Cardiac septum (tissue), 1 donor: Measurements from ENCODE around the gene BCO2. TPM values are rescaled to one million over a fixed set of nuclear protein-coding genes. Genes with fewer than 3 reads are reported as not detected.
A peak's percentile ranks its signal among the peaks of the same experiment; 100 is the strongest.

ENCODE experiments used
- DNase-seq: peaks from one replicate; pipeline ENCODE4 v3.0.0-alpha.2; 2020; ENCODE audit warnings: low spot score
- intact Hi-C: fragments of 100-400 bp; cut with DNase I; formaldehyde crosslinking; loops from one replicate; pipeline ENCODE4 v1.14.0; 2022
- total RNA-seq: library from RNA; stranded (reverse); fragmentation: NEBNext Ultra II Directional; extraction: Animal tissue kit (Norgen Biotek cat#: 25700); gene quantifications from one replicate; pipeline ENCODE4 v1.2.1, GENCODE V29; 2021
- donor health status: DM: no; HTN: no; CAD: no.

BCO2 gene
- total RNA-seq, 1 donor from 2014 or later: 67.8 TPM

DNA sequence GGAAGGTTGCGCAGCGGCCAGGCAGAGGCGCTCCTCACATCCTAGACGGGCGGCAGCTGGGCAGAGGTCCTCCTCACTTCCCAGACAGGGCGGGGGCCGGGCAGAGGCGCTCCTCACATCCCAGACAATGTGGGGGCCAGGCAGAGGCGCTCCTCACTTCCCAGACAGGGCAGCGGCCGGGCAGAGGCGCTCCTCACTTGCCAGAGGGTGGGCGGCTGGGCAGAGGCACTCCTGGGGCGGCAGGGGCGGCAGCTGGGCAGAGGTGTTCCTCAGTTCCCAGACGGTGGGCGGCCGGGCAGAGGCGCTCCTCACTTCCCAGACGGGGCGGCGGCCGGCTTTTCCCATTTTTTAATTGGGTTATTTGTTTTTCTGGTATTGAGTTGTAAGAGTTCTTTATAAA lies 30.8 kb downstream of the BCO2 start:
- DNase-seq: no peak
- intact Hi-C loops: no loop called here

DNA sequence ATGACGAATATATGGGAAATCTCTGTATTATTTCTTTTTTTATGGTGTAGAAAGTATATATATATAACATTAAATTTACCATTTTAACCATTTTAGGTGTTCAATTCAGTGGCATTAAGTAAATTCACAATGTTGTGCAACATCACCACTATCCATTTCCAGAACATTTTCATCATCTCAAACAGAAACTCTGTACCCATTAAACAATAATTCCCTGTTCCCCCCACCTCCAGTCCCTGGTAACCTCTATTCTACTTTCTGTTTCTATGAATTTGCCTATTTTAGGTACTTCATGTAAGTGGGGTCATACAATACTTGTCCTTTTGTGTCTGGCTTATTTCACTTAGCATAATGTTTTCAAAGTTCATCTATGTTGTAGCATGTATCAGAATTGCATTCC lies 35.6 kb downstream of the BCO2 start:
- intact Hi-C loops: no loop called here
- no peak for DNase-seq

DNA sequence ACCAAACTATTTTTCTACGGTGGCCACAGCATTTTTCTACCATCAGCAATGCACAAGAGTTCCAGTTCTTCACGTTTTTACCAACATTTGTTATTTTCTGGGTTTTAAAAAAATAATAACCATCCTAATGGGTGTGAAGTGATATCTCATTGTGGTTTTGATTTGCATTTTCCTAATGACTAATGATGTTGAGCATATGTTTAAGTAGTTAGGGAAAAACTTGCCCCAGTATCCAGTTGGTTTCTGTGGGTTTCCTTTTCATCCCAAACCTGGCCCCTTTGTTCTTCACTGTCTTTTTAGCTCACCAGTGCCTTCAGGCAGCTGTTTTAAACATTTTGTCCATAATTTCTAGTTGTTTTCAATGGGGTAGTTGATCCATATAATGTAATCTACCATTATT lies 36.2 kb downstream of the BCO2 start:
- intact Hi-C loops: no loop called here
- no peak for DNase-seq

DNA sequence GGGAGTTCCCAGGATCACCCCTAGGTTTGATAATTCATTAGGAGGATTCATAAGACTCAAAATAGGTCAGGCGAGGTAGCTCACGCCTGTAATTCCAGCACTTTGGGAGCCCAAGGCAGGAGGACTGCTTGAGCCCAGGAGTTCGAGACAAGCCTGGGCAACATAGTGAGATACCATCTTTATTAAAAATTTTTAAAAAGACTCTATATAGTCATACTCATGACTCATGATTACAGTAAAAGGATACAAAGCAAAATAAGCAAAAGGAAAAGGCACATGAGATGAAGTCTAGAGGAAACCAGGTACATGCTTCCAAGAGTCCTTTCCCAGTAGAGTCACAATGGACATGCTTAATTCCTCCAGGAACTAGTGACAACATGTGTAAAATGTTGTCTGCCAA lies 37.0 kb downstream of the BCO2 start:
- DNase-seq: no peak
- intact Hi-C loops: no loop called here

DNA sequence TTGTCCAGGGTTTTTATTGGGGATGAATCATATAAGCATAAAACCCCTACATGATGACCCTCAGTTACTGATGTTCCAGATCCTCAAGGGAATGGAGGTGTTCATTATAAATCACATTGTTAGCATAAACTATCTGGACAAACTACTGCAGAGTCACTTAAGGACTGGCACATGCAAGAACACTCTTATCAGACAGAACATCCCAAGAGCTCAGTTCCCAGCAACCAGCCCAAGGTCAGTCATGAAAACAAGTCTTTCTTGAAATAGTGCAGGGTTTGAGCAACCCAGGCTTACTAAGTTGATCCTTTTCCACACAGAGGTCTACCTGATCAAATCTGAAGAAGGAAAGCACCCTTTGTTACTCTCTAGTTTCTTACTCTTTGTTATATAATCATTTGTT lies 37.4 kb downstream of the BCO2 start:
- intact Hi-C loops: no loop called here
- no peak for DNase-seq

DNA sequence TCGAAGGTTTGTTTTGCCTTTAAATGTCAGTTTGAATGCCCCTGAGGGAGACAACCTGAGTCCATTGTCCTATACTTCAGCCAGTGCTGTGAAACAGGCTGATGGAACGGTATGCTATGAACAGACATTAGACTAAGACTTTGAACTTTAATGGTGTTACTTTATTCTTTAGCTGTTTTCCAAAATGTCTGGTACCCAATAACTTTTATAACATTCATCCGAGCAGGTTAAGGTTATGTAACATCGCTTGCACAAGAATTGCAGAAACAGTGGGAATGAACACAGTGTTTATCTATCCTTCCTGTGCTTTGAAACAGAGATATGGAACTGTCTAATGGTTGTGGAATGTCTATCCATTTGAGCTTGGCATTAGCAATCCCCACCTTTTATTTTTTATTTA lies 38.4 kb downstream of the BCO2 start:
- no peak for DNase-seq
- intact Hi-C loops: no loop called here

DNA sequence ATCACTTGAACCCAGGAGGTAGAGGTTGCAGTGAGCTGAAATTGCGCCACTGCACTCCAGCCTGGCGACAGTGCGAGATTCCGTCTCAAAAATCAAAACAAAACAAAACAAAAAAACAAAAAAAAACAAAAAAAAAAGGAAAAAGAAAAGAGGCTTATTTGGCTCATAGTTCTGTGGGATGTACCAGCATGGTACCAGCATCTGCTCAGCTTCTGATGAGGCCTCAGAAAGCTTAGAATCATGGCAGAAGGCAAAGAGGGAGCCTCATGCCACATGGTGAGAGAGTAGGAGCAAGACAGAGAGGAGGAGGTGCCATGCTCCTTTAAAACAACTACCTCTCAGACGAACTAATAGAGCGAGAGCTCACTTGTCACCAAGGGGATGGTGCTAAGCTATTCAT lies 40.3 kb downstream of the BCO2 start:
- intact Hi-C loops: no loop called here
- DNase-seq: no peak

DNA sequence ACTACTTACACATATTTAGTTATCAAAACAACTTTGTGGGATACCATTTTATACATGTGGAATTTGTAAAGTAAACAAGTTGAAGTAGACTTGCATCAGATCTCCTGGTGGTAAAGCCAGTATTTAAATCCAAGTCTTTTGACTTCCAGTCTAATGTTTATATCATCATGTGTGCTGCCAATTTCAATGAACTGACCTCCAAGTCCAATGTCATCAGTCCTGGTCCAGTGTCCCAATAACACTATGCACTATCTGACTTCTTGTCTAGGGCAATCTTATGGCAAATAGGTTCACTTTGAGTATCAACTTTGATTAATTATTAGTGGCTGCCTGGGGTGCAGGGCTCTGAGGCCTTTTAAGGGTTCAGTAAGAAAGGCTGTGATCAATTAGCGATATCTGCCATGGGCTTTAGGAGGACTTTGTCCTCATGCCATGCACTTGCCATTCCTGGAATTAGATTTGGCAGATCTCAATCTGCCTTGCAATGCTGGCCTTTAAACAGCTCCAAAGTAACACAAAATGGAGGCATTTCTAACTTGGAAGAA lies 41.3 kb downstream of the BCO2 start:
- no peak for DNase-seq
- intact Hi-C loops: no loop called here

DNA sequence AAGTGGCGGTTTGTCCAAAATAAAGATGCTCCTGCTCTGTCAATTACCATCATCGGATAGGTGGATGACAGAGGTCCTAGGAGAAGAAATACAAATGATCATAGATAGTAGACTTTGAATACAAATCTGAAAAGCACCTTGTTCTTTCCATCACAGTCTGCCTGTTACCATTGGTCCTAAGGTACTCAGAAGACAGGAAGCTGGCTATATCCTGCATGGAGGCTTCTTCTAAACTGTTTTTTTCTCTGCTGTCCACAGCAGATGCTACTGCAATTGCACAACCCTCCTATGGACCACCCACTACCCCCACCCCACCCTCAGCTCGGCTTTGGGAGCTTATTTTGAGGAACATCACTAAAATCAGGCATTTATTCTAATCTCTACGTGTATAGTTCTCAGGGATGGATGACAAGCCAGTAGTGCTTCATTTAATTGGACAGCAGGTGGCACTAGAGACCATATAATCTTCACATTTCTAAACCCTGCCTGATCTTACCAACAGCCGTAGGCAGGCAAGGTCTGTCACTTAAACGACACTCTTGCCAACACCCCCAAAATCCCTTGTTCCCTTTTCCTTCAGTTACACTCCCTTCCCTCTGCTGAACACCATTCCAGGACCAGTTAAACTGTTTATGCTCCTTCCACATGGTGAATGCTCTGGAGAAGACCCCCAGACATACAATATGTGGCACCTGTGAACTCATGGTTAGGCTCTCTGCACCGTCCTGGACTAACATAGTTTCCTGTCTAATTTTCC lies 44.3 kb downstream of the BCO2 start:
- no peak for DNase-seq
- intact Hi-C loops: loop anchor here (1.0 kb wide), 1 partner anchor 61 kb away; no protein-coding TSS in a partner anchor

DNA sequence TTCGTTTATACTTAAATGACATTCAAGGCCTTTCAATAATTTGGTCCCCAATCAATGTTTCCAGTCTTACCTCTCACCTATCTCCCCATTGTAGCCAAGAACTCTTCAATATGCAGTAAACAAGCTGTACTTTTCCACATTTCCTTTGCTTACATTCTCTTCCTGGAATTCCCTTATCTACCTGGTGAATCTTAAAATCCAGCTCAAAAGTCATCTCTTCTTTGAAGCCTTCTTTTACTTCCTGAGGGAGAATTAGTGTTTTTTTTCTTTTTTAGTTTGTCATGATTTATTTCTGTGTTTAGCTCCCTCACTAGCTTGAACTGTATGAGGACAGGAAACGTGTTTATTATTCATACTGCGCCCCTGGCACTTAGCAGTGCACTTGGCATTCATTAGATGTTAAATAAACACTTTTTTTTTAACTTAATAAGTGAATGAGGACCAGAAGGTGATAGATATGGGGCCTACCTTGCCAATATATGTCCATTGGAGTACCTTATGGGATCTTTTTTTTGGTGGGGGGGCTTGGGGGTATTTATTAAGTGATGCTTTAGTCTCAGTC lies 46.0 kb downstream of the BCO2 start:
- intact Hi-C loops: no loop called here

DNA sequence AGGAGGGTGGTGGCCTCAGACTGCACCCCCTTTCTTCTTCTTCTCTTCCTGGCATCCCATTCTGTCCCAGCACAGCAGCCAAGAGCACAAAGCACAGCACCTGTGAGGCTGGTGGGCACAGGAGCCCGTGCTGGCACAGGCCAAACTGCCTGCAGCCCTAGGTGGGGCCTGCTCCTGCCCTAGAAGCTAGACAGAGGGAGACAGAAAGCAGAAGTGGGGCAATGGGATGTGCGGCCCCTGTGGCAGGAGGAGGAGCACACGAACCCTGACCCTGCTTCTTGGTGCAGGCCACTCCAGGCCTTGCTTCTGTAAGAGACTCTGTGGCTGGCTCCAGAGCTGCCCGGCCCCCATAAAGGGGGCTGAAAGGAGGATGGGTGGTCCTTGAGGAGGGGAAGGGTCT lies 47.0 kb downstream of the BCO2 start:
- DNase-seq: no peak
- intact Hi-C loops: no loop called here

More for the DNA sequence above, 46.0 kb downstream of the BCO2 start:
- DNase-seq: no peak

DNA sequence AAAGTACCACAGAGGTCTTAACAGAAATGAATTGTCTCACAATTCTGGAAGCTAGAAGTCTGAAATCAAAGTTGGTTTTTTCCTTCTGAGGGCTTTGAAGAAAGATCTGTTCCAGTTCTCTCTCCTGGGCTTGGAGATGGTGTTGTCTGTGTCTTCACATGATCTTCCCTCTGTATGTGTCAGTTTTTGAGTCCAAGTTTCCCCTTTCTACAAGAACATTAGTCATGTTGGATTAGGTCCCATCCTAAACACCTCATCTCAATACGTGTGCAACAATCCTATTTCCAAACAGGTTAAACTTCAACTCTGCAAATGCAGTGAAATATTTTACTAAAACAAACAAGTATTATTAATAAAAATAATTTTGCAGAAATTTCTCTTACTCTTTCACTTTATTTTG lies 47.8 kb downstream of the BCO2 start:
- no peak for DNase-seq
- intact Hi-C loops: no loop called here

DNA sequence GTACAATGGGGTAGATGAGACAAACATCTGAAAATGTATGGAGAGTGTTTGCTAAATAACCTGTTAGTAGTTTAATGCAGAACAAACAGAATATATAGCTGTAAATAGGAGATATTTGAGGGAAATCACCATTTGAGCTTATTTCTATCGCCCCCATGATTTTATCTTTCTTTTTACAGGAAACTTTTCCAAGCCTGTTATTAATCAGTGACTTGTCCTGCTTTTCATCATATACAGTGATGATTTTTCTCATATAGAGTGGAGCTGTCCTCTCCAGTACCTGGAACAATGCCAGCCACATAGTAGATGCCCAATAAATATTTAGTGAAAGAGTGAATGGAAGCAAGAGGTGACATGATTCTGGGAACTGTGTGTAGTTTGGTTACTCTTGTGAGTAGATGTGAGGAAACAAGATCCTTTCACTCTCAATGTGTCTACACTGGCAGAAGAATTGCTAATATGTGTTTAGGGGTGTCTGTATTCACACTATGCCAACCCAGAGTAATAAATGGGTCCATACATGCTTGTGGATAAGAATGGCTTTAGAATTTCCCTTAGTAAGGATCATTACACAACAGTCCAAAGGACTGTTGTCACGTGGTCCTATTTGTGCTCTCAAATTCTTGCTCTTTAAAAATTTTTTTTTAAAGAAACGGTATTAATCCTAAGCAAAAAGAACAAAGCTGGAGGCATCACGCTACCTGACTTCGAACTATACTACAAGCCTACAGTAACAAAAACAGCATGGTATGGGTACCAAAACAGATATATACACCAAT lies 48.6 kb downstream of the BCO2 start:
- intact Hi-C loops: no loop called here
- no peak for DNase-seq

DNA sequence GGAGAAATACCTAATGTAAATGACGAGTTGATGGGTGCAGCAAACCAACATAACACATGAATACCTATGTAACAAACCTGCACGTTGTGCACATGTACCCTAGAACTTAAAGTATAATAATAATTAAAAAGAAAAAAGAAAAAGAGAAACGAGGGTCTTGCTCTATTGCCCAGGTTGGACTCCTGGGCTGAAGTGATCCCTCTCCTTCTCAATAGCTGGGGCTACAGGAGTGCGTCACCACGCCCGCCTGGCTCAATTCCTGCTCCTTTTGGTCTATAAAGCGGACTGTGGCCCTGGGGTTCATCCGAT lies 50.4 kb downstream of the BCO2 start:
- intact Hi-C loops: no loop called here
- no peak for DNase-seq

DNA sequence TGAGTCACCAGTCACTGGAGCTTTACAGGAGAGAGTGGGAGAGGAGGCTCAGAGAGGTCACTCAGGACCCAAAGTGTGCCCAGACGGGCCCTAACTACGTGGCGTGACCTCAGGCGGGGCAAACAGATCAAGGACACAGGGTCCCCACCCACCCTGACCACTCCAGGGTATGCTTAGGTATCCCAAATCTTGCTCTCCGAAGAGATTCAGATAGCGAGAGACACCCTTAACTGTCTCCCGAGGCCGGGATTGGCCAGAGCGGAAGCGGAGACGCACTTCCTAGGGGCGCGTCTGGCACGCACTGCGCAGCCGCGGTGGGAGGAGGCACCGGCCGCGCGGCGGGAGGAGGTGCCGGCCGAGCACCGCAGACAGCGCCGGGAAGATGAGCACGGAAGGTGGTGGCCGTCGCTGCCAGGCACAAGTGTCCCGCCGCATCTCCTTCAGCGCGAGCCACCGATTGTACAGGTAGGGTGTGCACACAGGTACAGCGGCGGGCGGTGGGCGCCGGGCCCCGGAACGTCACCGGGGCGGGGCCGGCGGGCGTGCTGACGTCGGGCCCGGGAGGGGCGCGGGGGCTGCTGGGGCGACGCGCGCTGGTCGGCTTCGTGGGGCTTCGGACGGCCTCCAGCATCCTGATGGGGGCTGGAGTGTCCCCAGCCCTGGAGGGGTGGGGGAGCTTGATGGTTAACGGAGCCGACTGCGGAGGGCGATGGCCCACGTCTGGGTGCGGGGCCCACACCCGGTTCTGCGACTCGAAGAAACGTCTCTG lies 50.9 kb downstream of the BCO2 start, which contains the start of gene PTS:
TSS of gene PTS (plus strand) at position 367 of the 769 bp plus-strand sequence. CDS start at position 383, 16 bp downstream.
- intact Hi-C loops: no loop called here
- DNase-seq: peak; percentile 95

DNA sequence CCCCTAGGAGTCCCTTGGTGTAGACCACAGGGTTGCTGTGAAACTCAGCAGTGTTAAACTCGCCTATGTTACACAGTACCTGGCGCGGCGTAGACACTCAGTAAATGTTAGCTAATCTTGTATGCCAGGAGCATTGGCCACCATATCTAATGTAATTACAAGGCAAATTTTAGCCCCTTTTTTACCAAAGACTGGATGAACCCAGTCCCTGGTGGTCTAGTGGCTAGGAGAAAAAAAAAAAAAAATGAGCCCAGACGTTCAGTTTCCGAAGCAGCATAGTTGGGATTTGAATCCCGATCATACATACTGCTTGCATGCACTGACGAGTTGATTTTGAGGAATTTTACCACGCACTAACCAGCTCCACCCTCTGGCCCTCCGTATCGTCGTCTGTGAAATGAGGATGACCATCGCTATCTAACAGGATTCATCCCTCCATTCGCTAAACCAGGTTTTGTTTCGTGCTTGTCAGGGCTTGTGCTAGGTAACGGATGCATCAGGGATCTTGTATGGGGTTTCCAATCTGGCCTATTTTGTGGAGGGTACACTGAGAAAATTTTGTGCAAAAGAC lies 51.6 kb downstream of the BCO2 start:
- intact Hi-C loops: no loop called here
- no peak for DNase-seq

DNA sequence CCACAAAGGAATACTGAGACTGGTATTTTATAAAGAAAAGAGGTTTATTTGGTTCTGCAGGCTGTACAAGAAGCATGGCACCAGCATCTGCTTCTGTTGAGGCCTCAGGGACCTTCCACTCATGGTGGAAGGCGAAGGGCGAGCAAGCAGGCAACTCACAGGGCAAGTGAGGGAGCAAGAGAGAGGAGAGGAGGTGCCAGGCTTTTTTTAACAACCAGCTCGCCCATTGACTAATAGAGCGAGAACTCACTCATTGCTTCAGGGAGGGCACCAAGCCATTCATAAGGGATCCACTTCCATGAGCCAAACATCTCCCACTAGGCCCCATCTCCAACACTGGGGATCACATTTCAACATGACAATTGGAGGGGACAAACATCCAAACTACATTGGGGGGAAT lies 52.2 kb downstream of the BCO2 start:
- intact Hi-C loops: no loop called here
- DNase-seq: no peak

DNA sequence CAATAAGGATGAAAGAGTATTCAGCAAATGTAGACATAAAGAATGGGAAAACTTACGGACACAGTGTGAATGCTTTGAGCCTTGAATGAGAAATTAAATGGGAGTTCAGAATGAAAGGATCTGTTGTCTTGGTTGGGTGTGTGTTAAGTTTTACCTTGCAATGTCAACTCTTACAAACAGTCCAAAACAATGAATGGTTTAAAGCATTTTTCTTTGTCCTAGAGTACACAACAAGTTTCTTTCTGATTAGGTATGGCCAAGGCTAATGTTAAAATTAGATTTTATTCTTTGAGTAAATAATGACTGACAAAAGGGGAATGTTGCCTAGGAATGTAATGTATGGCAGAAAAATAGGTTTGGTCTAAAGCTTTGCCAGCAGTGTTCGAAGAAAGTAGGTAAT lies 53.4 kb downstream of the BCO2 start:
- intact Hi-C loops: no loop called here

DNA sequence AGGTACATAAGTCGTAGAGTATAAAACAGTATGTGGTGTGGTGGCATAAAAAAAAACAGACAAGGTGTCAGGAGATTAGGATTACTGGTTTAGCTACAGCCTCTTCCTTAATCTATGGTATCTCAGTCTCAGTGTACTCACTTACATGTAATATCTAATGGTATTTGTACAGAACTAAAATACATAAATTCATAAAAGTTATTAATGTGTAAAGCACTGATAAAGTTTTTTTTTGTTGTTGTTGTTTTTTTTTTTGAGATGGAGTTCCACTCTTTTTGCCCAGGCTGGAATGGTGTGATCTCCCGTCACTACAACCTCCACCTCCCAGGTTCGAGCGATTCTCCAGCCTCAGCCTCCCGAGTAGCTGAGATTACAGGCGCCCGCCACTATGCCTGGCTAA lies 53.8 kb downstream of the BCO2 start:
- no peak for DNase-seq
- intact Hi-C loops: no loop called here

More for the DNA sequence above, 53.4 kb downstream of the BCO2 start:
- no peak for DNase-seq
